HG03066 (cell line): ENCODE results near the gene DAB2IP.
"Not testable (repeated sequence)": the region's sequence is repeated elsewhere in the genome, so short reads cannot be mapped to it uniquely, and the experiment has no call there.

Source experiments
- ATAC-seq: cut with Tn5 transposase; IDR thresholded peaks from one replicate; pipeline ENCODE4 v1.9.1; 2021; ENCODE audit warnings: low read depth; ENCODE audit not compliant: unreplicated experiment

DAB2IP gene

DNA sequence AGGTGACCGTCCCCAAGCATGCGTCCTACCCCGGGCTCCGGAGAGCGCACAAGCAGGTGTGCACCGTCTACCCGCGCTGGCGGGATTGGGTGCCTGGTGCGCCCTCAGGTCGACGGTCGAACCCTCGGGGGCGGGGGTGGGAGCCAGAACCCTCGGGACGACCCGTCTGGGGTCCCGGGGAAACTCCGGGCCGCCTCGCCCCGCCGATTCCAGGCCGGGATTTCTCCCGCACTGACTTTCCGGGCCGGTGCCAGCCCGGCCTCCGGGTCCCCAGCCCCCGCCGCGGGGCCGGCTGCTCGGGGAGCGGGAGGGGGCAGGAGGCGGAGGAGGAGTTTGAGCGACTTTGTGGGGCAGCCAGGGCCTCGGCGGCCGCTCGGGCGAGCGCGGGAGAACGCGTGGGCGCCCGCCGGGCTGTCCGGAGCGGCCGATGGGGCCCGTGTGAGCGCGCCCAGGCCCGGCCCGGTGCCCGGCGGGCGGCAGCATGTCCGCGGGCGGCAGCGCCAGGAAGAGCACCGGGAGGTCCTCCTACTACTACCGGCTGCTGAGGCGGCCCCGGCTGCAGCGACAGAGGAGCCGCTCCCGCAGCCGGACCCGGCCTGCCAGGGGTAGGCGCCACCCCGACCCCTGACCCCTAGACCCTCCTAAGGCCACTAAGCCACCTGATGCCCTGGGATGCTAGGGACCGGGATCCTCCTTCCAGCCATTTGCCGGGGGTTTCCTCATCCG is at the start of gene DAB2IP:
TSS of gene DAB2IP (plus strand) at position 340 of the 726 bp plus-strand sequence. CDS start at position 482, 142 bp downstream.
- no peak for ATAC-seq

DNA sequence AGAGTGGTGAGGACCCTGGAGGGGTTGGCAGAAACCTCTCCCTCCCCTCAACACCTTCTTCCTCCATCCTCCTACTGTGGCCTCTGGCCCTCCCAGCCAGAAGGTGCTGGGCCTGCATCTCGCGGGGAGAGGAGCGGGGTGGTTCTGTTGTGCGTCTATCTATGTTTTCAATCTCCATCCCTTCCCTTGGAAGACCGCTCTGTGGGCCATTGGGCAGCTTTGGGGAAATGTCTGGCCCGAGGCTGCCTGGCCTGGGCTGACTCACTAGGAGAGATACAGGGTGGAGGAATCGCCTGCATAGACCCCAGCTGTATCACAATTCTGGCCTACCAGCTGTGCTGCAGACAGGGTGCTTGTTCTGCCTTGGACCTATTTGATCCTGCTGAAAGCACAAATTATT is 48.4 kb upstream of the DAB2IP start:
- no peak for ATAC-seq

DNA sequence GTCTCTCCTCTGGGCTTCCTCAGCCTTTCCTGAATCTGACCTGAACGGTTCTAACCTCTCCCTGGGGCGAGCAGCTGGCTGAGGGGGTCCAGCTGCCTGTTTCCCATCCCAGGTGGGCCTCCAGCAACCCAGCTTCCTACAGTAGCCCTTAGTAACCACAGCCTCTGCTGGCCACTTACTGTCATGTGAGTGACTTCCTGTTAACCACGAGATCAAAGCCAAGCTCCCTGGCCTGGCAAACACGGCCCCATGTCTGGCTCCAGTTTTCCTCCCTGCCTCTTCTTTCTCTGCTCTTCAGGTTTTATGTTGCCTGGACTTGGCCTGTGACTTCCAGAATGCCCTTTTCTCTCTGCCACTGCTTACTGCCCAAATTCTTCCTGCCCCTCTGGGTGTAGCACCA is 47.2 kb upstream of the DAB2IP start:
- ATAC-seq = no peak

DNA sequence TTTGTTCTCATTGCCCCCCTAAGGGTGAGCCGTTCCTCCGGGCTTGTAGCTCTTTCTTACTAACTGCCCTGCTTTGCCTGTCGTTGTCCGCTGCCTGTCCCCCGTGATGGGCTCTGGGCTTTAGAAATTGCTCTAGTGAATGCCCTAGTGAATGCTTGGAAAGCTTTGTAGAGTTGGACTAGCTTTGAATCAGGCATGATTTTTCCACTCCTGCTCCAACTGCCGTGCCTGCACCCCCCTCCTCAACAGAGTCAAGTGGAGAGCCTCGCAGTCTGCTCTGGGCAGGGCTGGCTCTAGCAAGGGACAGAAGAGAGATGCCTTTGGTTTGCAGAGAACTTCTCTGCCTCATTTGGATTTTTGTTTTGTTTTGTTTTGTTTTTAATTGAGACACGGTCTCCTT is 46.8 kb upstream of the DAB2IP start:
- ATAC-seq = no peak

DNA sequence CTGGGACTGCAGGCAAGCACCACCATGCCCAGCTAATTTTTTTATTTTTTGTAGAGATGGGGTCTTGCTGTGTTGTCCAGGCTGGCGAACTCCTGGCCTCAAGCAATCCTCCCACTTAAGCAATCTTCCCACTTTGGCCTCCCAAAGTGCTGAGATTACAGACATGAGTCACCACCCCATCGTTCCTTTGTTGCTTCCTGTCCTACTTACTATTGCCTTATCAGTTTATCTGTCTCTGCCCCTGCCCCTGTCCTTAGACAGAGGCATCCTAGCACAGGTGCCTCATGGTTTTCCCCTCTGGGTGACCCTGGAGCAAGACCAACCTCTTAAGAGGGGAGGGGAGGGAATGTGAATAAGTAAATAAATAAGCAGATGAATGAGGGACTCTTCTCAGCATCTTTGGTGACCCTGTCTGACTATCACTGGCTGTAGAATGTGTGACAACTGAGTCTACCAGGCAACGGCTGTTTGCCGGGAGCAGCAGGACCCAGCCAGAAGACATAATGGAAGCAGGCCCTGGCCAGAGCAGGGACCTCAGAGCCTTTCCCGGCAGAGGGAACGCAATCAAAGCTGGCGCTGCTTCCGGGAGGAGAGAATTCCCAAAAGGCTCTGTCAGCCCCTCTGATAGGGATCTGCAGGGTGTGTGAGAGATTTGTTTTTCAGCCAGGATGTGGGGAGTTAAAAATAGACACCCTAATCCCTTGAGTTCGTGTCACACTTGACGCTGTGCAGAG is 43.8 kb upstream of the DAB2IP start:
- no peak for ATAC-seq

DNA sequence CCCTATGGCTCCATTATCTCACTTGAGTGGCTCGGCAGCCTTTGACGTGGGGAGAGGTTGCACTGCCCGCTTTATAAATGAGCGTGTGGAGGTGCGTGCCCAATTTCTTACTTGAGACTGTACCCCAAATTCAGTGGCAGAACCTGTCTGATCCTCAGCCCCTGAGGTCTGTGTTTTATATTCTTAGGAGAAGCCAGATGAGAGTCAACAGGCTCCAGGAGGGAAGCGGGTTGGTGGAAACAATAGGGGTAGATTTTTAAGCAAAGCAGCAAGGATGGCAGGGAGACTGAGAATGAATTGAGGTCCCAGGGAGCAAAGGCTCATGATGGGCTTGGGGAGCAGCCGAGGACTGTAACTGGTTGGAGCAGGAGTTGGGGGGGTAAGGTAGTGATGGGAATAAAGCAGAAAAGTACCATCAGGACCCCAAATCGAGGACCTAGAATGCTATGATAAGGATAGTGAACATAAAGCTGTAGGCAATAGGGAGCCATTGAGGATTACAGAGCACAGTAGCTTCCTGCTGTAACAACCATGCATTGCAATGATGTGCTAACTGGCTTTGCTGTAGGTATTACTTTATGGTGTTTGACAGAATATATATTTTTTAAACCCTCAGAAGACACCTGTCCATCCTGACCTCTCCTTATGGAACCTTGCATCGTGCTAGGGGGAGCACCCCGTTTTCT is 43.1 kb upstream of the DAB2IP start:
- ATAC-seq = no peak

DNA sequence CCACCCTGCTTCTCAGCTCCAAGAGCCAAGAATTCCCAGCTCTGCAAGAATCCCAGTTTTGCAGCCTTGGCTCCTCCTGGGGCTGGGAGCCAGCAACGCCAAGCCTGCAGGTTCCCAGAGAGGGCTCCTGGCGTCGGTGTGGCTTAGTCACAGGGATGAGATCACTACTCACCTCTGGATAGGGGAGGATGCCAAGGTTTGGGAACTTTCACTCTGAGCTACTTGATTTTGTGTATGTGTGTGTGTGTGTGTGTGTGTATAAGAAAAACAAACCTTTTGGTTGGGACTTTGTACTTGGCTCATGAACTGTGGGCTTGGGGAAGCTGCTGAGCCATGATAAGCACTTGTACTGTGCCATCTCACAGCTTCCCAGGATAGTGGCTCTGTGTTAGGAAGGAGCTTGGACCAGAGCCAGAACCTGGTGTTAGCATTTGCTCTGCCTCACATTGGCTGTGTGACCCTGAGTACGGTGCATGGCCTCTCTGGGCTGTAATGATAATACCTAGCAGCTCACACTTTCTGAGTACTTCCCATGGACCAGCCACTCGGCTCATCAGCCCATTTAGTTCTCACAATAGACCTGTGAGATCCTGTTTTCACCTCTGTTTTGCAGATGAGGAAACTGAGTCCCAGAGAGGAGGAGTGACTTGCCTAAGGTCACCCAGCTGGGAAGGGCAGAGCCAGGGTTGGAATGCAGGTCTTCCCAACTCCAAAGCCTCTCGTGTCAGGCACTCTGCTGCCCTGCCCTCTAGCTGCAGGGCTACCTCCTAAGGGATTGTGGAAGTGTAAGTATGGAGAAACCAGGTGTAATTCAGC is 41.4 kb upstream of the DAB2IP start:
- ATAC-seq = no peak

DNA sequence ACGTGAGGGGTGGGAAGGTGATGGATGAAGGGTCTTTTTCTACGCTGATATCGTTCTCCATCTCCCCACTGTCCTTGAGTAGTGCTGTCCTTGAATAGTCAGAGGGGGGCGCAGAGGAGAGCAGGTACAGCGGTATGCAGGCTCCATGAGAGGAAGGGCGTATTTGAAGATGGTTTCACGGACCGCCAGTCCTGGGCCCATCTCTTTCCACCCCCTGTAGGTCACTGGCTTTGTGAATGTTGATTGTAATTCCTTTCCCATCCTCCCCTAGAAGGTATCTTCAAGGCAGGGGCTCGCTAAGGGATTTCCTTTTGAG is 40.8 kb upstream of the DAB2IP start:
- no peak for ATAC-seq

DNA sequence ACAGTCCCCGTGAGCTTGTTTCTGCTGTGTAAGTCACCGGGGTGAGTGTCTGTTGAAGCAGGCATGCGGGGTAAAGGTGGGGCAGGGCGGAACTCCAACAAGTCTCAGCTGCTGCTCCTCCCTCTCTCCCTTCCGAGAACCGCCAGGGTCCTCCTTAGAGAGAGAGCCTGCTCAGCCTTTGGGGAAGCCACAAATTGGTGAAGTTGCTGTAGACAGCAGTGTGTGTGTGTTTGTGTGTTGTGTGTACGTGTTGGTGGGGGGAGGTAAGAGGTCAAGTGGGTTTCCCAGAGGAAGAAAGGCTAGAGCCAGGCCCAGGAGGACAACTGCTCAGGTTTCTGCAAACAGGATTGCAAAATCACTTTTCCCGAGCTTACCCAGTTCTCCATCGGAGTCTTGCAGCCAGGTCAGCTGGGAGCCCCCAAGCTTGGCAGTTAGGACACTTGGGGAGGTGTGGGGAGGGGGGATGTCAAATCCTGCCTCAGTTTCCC is 38.9 kb upstream of the DAB2IP start:
- ATAC-seq = no peak

DNA sequence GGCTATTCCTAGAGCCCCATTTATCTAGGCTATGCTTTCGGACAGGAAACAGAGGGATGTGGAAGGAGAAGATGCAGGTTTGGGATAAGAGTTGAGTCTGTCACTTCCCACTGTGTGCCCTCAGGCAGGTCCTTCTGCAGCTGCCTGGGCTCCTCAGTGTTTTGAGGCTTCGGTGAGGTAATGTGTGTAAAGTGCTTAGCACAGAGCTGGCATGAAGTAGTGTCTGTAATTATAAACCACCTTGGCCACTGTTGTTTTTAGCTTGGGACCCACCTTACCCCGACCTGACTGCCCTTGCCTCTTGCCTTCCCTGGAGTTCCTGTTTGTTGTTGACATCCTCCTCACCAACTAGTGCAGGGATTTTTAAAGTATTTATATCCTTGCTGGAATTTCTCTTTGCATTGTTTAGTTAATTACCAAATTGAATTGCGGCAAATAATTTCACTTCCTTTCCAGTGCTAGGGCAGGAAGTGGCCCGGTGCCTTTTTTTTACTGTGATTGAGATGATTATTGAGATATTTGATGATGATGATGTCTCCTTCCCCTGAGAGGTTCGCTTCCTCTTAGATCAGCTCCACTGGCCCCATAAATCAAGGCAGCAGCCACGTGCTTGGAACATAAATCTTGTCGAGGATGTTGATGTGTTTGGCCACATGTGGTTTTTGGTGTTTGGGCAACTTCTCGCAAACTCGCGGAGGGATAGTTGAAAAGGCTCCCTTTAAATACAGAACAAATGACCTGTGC is 38.3 kb upstream of the DAB2IP start:
- ATAC-seq = no peak

DNA sequence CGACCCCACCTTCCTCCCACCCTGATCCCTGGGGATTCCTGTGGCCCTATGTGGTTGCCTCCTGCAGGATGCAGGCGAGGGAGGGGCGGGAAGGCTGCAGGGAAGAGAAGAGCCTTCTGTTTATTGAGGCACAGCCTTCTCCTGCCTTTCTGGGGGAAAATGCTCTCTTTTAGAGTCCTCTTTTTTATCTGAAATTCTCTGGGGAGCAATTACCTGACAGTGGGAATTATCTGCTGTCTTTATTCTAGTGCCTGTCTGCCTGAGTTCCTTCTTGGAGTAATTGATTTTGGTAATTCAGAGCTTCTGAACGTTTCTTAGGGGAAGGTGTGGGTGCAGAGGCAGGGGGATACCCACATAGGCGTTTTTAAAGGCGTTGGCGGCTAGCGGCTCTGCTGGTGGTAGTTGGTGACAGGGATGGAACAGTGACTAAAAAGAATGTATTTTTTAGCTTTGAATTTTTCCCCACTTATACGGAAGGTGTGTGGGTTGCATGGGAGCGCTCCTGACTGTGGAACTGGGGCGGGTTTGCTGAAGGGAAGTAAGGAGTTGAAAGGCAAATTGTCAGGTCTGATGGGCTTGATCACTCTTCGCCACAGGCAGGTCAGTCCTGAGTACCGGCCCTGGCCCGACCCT is 35.2 kb upstream of the DAB2IP start:
- no peak for ATAC-seq

DNA sequence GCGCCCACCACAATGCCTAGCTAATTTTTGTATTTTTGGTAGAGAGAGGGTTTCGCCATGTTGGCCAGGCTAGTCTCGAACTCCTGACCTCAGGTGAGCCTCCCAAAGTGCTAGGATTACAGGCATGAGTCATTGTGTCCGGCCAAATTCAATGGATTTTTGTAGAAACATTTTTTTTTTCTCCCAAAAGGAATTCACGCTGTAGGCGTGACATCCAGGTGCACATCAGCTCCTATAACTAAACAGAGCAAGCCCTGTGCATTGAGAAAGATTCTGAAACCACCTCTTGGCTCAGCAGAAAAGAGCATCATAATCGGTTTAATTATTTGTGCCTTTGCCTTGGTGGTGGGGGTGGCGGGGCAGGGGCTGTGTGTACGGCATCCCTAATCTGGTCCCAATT is 32.9 kb upstream of the DAB2IP start:
- ATAC-seq = no peak

DNA sequence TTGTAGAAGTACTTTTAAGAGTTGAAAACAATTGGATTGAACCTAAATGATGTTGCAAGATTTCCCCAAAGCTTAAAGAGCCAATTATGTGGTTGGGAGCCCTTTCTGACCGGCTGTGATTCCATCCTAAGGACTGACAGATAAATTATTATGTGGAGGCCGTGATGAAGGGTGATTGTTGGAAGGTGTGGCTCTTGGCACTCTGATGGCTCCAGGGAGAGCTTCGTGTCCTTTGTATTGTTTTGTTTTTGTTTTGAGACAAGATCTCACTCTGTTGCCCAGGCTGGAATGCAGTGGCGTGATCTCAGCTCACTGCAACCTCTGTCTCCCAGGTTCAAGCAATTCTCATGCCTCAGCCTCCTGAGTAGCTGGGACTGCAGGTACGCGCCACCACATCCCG is 32.5 kb upstream of the DAB2IP start:
- not testable (repeated sequence) for ATAC-seq

DNA sequence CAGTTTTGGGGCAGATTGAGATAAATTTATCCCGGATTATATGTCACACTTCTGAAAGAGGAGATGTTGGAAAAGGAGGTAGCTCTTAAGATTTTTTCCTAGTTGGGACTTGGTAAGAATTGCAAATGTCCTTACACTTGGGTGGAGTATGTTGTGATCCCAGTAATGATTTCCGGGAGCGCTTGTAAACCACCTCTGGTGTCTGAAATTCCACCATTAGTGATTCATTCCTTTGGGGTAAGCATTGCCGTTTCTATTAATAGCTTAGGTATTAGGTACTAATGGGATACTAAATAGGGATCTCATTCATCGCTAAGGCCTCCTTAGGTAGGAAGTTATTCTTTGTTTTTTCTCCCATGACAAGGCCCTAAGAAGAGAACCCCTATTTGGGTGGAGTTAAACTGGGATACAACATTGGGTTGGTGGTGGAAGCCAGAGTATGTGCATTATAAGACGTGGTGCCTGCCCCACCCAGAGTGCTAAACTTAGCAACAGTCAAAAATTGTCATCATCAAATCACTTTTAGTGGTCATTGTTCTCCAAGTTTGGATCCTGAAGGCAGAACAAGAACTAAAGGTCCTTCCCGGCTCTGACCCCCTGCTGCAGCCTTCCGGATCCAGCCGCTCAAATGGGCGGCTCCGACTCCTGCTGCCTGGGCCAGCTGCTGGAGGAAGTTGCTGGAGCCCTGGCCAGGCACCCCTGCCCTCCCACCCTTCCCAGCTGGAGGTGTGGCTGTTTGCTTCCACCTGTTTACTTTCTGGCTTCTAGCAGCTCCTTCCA is 31.7 kb upstream of the DAB2IP start:
- no peak for ATAC-seq

DNA sequence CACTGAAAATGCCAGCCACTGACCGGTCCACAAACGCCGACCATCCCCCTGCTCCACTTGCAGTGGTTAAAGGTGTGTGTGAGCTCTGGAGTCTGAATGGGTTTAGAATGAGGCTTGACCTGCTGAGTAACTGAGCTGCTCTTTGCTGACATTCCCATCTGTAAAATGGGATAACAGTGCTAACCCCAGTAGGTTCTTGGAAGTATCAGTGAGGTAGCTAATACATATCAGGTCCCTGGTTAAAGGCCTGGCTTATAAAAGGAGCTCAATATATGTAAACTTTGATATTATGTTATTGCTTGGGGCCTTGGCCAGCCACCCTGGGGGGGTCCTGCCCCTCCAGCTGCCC is 31.1 kb upstream of the DAB2IP start:
- no peak for ATAC-seq

DNA sequence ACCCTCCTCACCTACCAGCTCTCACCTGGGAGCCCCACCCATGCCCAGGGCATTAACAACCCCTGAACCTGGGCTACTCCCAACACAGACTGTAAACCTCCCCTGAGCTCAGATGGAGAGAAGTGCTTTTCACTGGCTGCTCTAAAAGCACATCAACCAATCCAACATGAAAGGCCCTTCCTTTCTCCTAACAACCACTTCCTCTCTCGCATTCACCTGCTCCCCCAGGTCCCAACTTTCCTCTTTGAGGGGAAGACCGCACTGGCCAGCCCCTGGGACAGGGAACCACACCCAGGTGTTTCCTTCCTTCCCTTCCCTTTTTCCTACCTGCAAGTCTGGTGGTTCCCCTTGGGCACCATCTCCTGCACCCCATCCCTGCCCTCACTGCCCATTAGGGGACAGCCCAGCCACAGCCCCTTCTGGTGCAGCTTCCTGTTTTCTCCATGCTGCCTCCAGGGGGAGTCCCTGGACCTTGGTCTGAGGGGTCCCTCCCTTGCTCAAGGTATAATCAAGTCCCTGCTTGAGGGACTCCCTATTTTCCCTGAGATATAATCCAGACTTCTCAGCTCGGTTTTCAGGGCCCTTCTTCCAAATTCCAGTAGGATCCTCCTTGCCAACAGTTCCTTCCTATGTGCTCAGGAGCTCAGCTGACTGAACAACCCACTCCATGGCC is 30.5 kb upstream of the DAB2IP start:
- ATAC-seq = no peak

DNA sequence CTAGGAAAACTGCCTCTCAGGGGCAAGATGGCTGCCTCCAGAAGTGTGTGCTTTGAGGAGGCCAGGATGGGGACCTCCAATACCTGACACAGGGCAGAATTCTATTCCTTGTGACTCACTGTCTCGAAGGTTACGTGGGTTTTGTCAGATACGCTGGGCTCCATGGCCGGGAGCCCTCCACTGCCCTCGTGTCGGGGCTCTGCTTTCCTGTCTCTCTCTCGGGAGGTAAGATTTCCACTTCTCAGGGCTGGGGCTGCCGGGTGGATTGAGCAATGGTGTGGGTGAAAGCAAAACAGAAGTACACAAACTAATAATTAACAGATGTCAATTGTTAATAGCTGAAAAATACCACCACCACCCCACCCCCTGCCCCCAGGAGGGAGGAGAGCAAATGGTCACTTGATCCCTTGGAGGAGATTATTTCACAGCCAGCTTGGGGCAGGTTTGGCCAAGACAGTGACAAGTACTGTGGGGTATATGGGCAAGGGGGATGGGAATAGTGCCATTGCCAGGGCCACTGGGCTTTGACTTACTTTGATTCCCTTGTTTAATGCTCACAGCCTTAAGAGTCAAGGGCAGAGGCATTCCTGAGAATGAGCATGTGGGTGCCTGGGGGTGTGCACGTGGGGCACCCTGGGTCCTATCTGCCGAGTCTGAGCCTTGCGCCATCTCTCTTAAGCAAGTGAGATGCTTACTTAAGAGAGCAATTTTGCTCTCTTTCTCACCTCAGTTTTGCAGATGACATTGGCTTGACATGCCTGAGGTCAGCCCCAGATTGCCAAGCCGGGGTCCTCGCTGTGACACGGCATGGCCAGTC is 28.8 kb upstream of the DAB2IP start:
- ATAC-seq = no peak

DNA sequence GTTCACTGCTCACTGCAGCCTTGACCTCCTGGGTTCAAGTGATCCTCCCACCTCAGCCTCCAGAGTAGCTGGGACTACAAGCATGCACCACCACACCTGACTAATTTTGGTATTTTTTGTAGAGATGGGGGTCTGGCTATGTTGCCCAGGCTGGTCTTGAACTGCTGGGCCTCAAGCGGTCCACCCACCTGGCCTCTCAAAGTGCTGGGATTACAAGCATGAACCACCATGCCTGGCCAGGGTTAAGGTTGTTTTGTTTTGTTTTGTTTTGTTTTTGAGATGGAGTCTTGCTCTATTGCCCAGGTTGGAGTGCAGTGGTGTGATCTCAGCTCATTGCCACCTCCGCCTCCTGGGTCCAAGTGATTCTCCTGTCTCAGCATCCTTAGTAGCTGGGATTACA is 28.0 kb upstream of the DAB2IP start:
- not testable (repeated sequence) for ATAC-seq
